GM18858 (cell line): ENCODE data around the gene RABGAP1L.
"Not testable (repeated sequence)": the region's sequence is repeated elsewhere in the genome, so short reads cannot be mapped to it uniquely, and the experiment has no call there.

Source experiments
- ATAC-seq: cut with Tn5 transposase; IDR thresholded peaks from one replicate; pipeline ENCODE4 v1.9.1; 2021; ENCODE audit not compliant: unreplicated experiment

RABGAP1L gene

DNA sequence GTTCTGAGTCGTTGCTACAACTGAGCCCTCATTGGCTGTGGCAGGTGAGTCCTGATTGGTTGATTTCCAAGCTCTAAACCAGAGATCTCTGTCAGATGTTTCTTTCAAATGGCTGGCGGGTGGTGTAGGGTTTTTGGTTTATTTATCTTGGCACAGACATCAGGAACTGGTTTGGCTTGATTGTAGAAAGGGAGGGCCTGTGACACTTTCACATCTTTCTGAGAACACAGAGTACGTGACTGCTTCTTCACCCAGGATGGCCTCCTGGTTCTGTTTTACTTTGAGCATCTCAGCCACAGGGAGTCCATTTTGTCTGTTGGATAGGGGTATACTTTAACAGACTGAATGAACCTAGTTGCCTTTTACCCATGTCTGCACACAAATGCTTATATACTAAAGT lies 199.0 kb downstream of the RABGAP1L start:
- no peak for ATAC-seq

DNA sequence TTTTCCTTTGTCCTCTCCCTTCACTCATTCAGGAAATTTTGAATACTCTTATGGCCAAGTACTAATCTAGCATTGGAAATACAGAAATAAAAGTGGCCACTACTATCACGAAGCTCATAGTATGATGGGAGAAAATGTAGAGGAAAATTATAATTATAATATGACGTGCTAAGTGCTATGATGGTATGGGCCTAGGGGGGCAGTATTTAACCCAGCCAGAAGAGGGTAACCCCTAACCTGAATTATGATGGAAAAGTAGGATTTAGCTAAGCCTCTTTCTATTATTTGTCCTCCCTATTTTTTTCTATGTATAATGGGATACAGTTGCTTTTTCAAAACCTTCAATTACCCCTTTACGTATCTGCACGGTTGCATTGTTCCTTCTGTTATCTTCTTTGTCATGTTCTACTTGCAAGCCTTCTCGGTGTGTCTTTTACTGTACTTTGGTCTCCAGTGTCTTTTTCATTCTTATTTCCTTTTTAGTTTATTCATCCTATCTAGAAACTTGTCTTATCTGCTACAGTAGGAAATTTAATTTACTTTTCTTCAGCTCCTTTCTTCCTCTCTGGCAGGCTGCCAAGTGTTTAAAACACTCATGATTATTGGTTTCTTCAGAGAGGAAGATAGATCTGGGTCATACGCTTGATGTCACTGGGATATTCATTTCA lies 199.6 kb downstream of the RABGAP1L start:
- no peak for ATAC-seq

DNA sequence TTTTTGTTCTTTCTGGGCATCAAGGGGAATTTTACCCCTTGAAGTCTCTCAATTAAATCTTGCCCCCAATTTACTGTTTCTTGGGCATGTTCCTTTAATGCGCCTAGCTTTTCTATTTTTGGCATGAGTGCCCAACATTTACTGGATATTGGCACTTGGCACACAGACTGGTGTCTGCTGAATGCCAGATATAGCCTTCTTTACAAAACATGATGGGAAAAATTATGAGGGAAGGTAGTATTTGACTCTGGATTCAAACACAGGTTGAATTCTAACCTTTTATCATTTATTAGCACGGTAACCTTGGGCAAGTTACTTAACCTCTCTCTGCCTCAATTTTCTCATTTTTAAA lies 200.1 kb downstream of the RABGAP1L start:
- no peak for ATAC-seq

DNA sequence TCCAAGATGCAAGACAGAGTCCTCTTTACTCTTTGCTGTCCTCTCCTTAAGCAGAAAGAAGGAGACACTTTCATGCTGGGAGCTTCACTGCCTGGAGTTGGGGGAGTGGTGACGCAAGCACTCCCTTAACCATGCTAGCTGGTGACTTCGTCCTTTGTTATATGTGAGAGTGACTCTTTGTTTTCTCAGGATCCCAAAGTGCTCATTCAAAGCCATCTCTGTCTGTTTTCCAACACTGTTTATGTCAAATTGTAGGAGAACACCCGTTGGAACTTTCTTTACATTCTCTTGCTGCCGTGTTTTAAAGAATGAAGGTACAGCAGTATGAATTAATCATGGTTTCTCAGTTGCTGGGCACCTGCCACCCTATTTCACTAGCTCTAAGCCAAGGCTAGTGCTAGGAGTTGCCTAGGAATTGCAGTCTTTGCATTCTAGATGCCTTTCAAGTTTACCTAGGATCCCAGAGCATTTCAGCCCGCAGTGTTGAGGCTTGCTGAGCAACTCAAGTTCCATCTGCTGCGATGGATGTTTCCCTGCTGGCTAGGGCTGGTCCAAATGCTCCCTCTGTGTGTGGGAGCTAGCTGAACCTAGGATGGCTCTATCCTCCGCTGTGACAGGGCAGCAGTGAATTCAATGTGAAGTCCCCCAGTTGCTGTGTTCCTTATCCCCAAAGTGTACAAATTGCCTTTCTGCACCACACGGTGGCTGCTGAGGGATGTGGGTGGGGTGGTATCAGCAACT lies 205.8 kb downstream of the RABGAP1L start:
- ATAC-seq = no peak

- ATAC-seq = no peak
These were observed 207.6 kb downstream of the RABGAP1L start for GRCh38 chr1:174366946-174367345.

DNA sequence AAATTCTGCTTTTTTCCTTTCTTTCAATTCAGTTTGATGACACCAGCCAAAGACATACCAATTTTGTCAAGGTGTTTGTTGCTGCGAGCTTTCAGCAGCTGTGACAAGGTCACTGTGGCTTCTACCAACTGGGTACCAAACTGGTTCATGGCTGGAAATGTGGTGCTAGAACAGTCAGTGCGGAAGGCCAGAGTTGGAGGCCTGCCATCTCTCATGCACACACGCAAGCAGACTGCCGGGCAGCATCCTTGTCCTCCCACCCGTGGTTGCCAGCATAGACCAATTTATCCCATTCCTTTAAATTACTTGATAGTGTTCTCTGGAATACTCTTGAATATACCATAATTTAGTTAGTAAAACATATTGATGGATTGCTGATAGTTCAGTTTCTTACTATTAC lies 208.6 kb downstream of the RABGAP1L start:
- no peak for ATAC-seq

DNA sequence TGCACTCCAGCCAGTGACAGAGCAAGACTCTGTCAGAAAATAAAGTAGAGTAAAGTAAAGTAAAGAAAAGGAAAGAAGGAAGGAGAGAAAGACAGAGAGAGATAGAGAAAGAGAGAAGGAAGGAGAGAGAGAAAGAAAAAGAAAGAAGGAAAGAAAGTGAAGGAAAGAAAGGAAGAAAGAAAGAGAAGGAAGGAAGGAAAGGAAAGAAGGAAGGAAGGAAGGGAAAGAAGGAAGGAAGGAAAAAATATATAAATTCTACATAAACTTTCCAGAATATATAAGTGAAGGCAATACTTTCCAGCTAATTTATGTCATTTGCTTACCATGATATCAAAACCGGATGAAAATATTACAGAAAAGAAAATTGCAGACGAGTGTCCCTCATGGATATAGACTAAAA lies 216.7 kb downstream of the RABGAP1L start:
- ATAC-seq = no peak

GRCh38 chr1:174391716-174392115 lies 232.4 kb downstream of the RABGAP1L start:
- no peak for ATAC-seq

DNA sequence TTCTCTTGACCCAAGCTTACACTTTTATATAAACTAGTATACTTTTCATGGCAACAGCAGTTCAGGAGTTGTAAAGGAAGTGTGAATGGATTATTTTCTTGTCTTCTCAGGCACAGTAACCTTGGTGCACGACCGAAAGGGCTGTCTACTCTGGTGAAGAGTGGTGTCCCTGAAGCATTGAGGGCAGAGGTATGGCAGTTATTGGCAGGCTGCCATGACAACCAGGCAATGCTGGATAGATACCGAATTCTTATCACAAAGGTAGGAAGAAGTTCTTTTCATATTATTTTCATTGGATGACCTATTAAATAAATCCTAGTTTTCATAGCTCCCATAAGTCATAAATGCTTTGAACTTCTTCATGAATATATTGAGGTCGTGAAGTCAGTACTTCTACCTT lies 234.6 kb downstream of the RABGAP1L start:
- ATAC-seq = no peak

GRCh38 chr1:174397261-174397660 lies 237.9 kb downstream of the RABGAP1L start:
- ATAC-seq = no peak

- ATAC-seq = no peak
These were observed 238.9 kb downstream of the RABGAP1L start for GRCh38 chr1:174398246-174398645.

DNA sequence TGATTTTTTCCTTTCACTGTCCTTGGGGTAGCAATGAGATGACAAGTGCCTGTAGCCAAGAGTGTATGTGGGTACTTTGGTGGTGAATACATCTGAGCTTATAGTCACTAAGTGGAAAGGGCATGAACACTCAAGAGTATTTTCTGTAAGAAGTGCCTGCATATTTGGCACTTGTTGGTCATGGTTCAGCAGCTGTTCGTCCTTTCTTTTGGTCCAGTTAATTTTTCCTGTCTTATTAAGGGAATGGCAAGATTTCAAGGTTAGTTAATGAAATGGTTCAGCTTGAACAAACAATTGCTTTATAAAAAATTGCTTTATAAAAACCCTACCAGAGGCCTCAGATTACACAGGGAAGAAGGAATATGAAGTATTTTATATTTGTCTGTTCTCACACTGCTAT lies 239.9 kb downstream of the RABGAP1L start:
- ATAC-seq = no peak

DNA sequence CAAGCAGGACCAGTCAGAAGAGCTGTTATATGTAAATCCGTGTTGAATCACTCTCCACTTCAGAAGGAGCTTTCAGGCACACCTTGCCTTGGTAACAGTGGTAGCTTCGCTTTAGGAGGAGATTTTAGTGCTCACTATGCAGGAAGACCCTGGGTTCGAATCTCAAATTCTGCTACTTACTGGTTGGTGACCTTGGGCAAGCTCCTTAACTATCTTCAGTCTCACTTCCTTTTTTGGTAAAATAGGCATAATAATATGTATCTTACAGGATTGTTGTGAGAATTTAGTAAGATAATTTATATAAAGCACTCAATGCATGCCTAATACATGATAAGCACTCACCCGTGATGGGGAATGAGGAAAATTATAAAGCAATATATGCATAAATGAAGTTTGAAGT lies 241.8 kb downstream of the RABGAP1L start:
- ATAC-seq = no peak

DNA sequence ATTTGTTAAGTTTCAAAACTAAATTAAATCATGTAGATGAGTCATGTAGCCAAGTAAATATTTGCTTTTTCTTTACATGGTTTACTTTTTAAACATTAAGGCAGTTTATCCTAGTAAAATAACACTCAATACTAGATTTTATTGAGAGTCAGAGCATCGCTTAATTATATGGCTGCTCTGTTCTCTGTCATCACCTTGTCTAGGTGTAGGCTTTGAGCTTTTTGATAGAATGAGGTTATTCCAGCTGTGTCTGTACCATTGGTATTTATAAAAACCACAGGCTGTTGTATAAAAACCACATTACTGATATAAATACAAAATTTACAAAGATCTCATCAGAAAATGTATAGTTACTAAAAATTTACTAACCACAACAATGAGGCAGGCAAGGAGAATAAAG lies 245.9 kb downstream of the RABGAP1L start:
- no peak for ATAC-seq

DNA sequence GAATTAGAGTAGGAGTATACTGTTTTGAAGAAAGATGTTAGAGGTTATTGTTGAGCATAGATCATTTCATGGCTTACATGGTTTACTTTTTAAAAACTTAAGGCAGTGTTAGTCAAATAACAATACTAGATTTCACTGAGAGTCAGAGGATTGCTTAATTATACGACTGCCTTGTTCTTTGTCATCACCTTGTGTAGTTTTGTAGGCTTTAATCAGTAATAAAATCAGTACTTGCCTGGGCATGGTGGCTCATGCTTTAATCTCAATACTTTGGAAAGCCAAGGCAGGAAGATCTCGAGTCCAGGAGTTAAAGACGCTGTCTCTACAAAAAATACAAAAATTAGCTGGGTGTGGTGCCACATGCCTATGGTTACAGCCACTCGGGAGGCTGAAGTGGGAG lies 247.1 kb downstream of the RABGAP1L start:
- ATAC-seq = no peak

DNA sequence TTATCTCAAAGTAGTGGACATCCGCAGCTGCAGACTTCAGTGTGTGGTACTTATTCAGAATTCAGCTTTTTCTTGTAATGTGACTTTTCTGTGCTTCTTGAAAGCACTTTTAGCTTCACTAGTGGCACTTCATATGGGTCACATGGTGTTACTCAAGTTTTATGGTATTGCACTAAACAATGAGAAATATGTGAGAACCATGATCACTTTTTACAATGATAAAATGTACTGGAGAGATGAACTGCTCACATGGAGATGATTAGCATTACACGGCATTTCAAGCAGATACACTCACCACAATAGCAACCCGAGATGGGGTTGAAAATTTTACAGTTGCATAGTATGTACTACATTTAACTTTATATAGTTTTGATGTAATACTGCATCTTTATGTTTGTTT lies 248.3 kb downstream of the RABGAP1L start:
- ATAC-seq = no peak

DNA sequence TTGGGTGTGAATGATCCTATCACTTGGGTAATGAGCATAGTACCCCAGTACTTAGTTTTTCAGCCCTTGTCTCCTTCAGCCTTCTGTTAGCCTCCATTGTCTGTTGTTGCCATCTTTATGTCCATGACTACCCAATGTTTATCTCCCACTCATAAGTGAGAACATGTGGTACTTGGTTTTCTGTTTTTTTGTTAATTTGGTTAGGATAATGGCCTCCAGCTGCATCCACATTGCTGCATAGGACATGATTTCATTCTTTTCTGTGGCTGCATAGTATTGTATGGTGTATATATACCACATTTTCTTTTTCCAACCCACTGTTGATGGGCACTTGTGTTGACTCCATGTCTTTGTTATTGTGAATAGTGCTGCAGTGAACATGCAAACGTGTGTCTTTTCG lies 248.8 kb downstream of the RABGAP1L start:
- no peak for ATAC-seq

- not testable (repeated sequence) for ATAC-seq
These were observed 250.5 kb downstream of the RABGAP1L start for GRCh38 chr1:174409801-174410200.

GRCh38 chr1:174413632-174414031 lies 254.3 kb downstream of the RABGAP1L start:
- no peak for ATAC-seq

- ATAC-seq = no peak
These were observed 254.9 kb downstream of the RABGAP1L start for GRCh38 chr1:174414203-174414602.

DNA sequence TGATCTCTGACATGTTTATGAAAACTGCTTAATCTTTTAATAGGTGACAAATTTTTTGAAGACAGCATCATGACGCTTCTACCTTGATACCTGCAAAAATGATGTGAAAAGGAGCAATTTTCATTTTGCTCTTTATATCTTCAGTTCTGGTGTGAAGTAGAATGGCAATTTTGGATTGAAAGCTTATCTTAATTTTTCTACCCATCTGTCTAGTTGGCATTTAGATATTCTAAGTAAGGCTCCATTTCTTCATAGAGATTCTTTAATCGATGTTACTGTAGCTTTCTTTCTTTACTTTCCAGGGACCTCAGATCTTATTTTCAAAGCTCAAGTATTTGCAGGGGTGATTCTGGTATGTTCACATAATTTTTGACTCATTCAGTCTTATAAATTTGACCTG lies 256.2 kb downstream of the RABGAP1L start:
- no peak for ATAC-seq

- ATAC-seq = no peak
These were observed 258.6 kb downstream of the RABGAP1L start for GRCh38 chr1:174417921-174418320.

DNA sequence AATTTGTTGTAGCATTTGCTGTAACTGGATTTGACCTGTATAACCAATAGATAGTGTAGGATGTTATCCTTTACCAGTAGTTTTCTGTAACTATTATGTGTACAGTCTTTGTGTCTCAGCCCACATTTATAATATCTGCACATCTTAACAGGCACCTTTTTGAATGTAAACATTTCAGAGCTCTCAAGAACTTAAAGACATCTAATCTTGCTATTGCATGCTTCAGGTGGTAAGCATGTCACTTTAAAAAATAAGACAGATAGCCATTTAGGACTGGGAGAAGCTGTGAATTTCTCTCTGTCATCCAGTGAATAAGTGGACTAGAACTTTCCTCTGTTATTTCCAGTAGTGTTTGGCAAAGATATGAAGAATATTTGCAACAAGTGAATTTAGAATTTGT lies 265.8 kb downstream of the RABGAP1L start:
- no peak for ATAC-seq
